SK-N-SH (cell line): Measurements from ENCODE around the gene SETBP1. TPM values are rescaled to one million over a fixed set of nuclear protein-coding genes. Genes with fewer than 3 reads are reported as not detected.
A peak's percentile ranks its signal among the peaks of the same experiment; 100 is the strongest.

Experiments
- CTCF ChIA-PET: fragments of 300-600, 350-600 bp; formaldehyde crosslinking; extraction: SDS; loops from one replicate; lab custom pipeline; 2021; lab: Yijun Ruan, JAX
- POLR2A ChIA-PET: fragments of 350-600 bp; sonication (Branson Sonifier 250); formaldehyde crosslinking; extraction: SDS; loops from one replicate; lab custom pipeline; 2020; ENCODE audit warnings: antibody characterized with exemption, inconsistent platforms; lab: Yijun Ruan, JAX
- DNase-seq: peaks from one replicate; pipeline ENCODE4 v3.0.0; 2012
- H2AFZ ChIP-seq: fragments of 200-600 bp; sonication (generic); 2 replicates; pipeline ENCODE4 v1.8.1; 2016; ENCODE audit warnings: antibody characterized with exemption, mild to moderate bottlenecking, low read depth
- H3F3A ChIP-seq: fragments of 200-600 bp; sonication (generic); replicated peaks from 2 replicates; pipeline ENCODE3; 2016; ENCODE audit warnings: antibody characterized with exemption, mild to moderate bottlenecking; ENCODE audit not compliant: insufficient read depth
- H3K27ac ChIP-seq, 2 experiments: fragments of 200-500 bp in 1 of 2; fragments of 200-600 bp in 1 of 2; sonication (Bioruptor generic) in 1 of 2; sonication (generic), shearing (Covaris generic) in 1 of 2; 2 replicates each; pipeline versions ENCODE4 v1.5.1 to v1.6.1; 2014 to 2016; ENCODE audit warnings: low read depth in 2 of 2, inconsistent platforms in 1 of 2, low read length in 1 of 2, mild to moderate bottlenecking in 1 of 2, mixed read lengths in 1 of 2
- H3K27me3 ChIP-seq: fragments of 200-600 bp; sonication (generic), shearing (Covaris generic); 2 replicates; pipeline ENCODE4 v1.6.1; 2016; ENCODE audit warnings: mixed run types; ENCODE audit not compliant: insufficient read depth
- H3K36me3 ChIP-seq, 2 experiments: fragments of 200-500 bp in 1 of 2; fragments of 200-600 bp in 1 of 2; sonication (Bioruptor generic) in 1 of 2; sonication (generic) in 1 of 2; replicated peaks in 1 of 2; 2 replicates each; pipeline versions ENCODE3 to v1.5.1; 2014 to 2016; ENCODE audit warnings: low read length in 1 of 2, mild to moderate bottlenecking in 1 of 2; ENCODE audit not compliant: insufficient read depth in 2 of 2, control insufficient read depth in 1 of 2
- H3K4me1 ChIP-seq, 2 experiments: fragments of 200-500 bp in 1 of 2; fragments of 200-600 bp in 1 of 2; sonication (Bioruptor generic) in 1 of 2; sonication (generic), shearing (Covaris generic) in 1 of 2; 2 replicates each; pipeline versions ENCODE4 v1.5.1 to v1.6.1; 2014 to 2016; ENCODE audit warnings: low read depth in 1 of 2, low read length in 1 of 2, mixed run types in 1 of 2; ENCODE audit not compliant: insufficient read depth in 2 of 2, control insufficient read depth in 1 of 2
- H3K4me2 ChIP-seq: fragments of 200-600 bp; sonication (generic), shearing (Covaris generic); 2 replicates; pipeline ENCODE4 v1.6.1; 2017; ENCODE audit warnings: mixed run types
- H3K4me3 ChIP-seq, 2 experiments: fragments of 200-500 bp in 1 of 2; fragments of 200-600 bp in 1 of 2; sonication (Bioruptor generic) in 1 of 2; sonication (generic), shearing (Covaris generic) in 1 of 2; 2 replicates each; pipeline versions ENCODE4 v1.5.1 to v1.8.1; 2014 to 2016; ENCODE audit warnings: low read depth in 2 of 2, inconsistent platforms in 1 of 2, low read length in 1 of 2, mild to moderate bottlenecking in 1 of 2, mixed read lengths in 1 of 2, moderate library complexity in 1 of 2
- H3K79me2 ChIP-seq: fragments of 200-600 bp; sonication (generic); 2 replicates; pipeline ENCODE4 v1.8.1; 2017; ENCODE audit warnings: mild to moderate bottlenecking; ENCODE audit not compliant: insufficient read depth
- H3K9ac ChIP-seq: fragments of 200-600 bp; sonication (generic); 2 replicates; pipeline ENCODE4 v1.6.1; 2017; ENCODE audit warnings: mixed run types
- H3K9me2 ChIP-seq: fragments of 200-600 bp; sonication (generic); 2 replicates; pipeline ENCODE4 v1.6.1; 2017; ENCODE audit warnings: mixed run types
- H3K9me3 ChIP-seq: fragments of 200-600 bp; sonication (generic); 2 replicates; pipeline ENCODE4 v1.6.1; 2017; ENCODE audit warnings: mixed run types, mild to moderate bottlenecking, moderate library complexity
- H4K20me1 ChIP-seq: fragments of 200-600 bp; sonication (generic); 2 replicates; pipeline ENCODE4 v1.6.1; 2017; ENCODE audit warnings: mild to moderate bottlenecking, mixed run types; ENCODE audit not compliant: insufficient read depth
- CHD2 ChIP-seq: fragments of 150-350 bp; IDR thresholded peaks from 2 replicates; pipeline ENCODE4 v1.6.1; 2018; ENCODE audit warnings: low read length; ENCODE audit not compliant: partially characterized antibody
- CTCF ChIP-seq: fragments of 200-600 bp; sonication (generic); IDR thresholded peaks from 2 replicates; pipeline ENCODE4 v1.6.1; 2017; ENCODE audit warnings: antibody characterized with exemption, mild to moderate bottlenecking, moderate library complexity
- ELF1 ChIP-seq: IDR thresholded peaks from 2 replicates; pipeline ENCODE4 v1.4.0; 2012
- EP300 ChIP-seq, 2 experiments: IDR thresholded peaks; 2 replicates each; pipeline versions ENCODE4 v1.4.0 to v1.6.1; 2012; ENCODE audit warnings: borderline replicate concordance in 1 of 2, low read depth in 1 of 2, low read length in 1 of 2
- FOSL2 ChIP-seq: IDR thresholded peaks from 2 replicates; pipeline ENCODE4 v1.4.0; 2012; ENCODE audit warnings: low read depth, mild to moderate bottlenecking, moderate library complexity, borderline replicate concordance
- FOXJ3 ChIP-seq: sonication (generic); formaldehyde crosslinking; IDR thresholded peaks from 2 replicates; pipeline ENCODE4 v1.5.1; 2020; ENCODE audit warnings: mild to moderate bottlenecking, missing genetic modification reagents
- FOXM1 ChIP-seq: IDR thresholded peaks from 2 replicates; pipeline ENCODE4 v1.4.0; 2012; ENCODE audit warnings: low read depth, mild to moderate bottlenecking
- GABPA ChIP-seq: IDR thresholded peaks from 2 replicates; pipeline ENCODE4 v1.4.0; 2012; ENCODE audit warnings: low read depth, mild to moderate bottlenecking
- GATA2 ChIP-seq: sonication (generic); formaldehyde crosslinking; IDR thresholded peaks from 2 replicates; pipeline ENCODE4 v1.5.0; 2020; ENCODE audit warnings: mild to moderate bottlenecking, missing genetic modification reagents
- IRF3 ChIP-seq: fragments of 150-350 bp; IDR thresholded peaks from 2 replicates; pipeline ENCODE4 v1.6.1; 2016; ENCODE audit warnings: mild to moderate bottlenecking, low read depth, low read length
- MAX ChIP-seq: IDR thresholded peaks from 2 replicates; pipeline ENCODE4 v1.4.0; 2012; ENCODE audit warnings: low read depth
- MEF2A ChIP-seq: IDR thresholded peaks from 2 replicates; pipeline ENCODE4 v1.4.0; 2012; ENCODE audit warnings: low read depth, borderline replicate concordance
- MXI1 ChIP-seq: IDR thresholded peaks from 2 replicates; pipeline ENCODE4 v1.6.1; 2012; ENCODE audit warnings: mild to moderate bottlenecking, low read depth, low read length, improper control_type of control experiment
- NFIC ChIP-seq: IDR thresholded peaks from 2 replicates; pipeline ENCODE4 v1.4.0; 2012; ENCODE audit warnings: borderline replicate concordance
- PBX3 ChIP-seq: IDR thresholded peaks from 2 replicates; pipeline ENCODE4; 2012
- POLR2AphosphoS5 ChIP-seq: IDR thresholded peaks from 2 replicates; pipeline ENCODE4 v1.6.1; 2012; ENCODE audit warnings: low read depth, low read length
- RAD21 ChIP-seq: IDR thresholded peaks from 2 replicates; pipeline ENCODE4 v1.6.1; 2012; ENCODE audit warnings: mild to moderate bottlenecking, low read length
- RCOR1 ChIP-seq: fragments of 150-350 bp; IDR thresholded peaks from 2 replicates; pipeline ENCODE4 v1.6.1; 2017; ENCODE audit warnings: antibody characterized with exemption, low read length
- REST ChIP-seq: IDR thresholded peaks from 2 replicates; pipeline ENCODE4 v1.6.1; 2012; ENCODE audit warnings: mild to moderate bottlenecking, low read depth, low read length, moderate library complexity
- RXRA ChIP-seq: IDR thresholded peaks from 2 replicates; pipeline ENCODE4 v1.4.0; 2012; ENCODE audit warnings: low read depth, mild to moderate bottlenecking, borderline replicate concordance
- SIN3A ChIP-seq: IDR thresholded peaks from 2 replicates; pipeline ENCODE4 v1.6.1; 2012; ENCODE audit warnings: low read depth, mild to moderate bottlenecking, low read length, moderate library complexity, borderline replicate concordance
- SMC3 ChIP-seq: IDR thresholded peaks from 2 replicates; pipeline ENCODE4 v1.6.1; 2012; ENCODE audit warnings: low read depth, low read length, improper control_type of control experiment
- TAF1 ChIP-seq: IDR thresholded peaks from 2 replicates; pipeline ENCODE4 v1.6.1; 2012; ENCODE audit warnings: low read depth, mild to moderate bottlenecking, low read length, moderate library complexity, borderline replicate concordance
- TCF12 ChIP-seq: IDR thresholded peaks from 2 replicates; pipeline ENCODE4 v1.4.0; 2012
- YY1 ChIP-seq: IDR thresholded peaks from 2 replicates; pipeline ENCODE4 v1.4.0; 2012; ENCODE audit warnings: low read depth, mild to moderate bottlenecking
- WGBS: methylation state at CpG from one replicate; pipeline ENCODE4 v1.1.6; 2017; ENCODE audit warnings: low lambda C conversion rate; 5-methylcytosine and 5-hydroxymethylcytosine counted together
- polyA plus RNA-seq, 3 experiments: library from polyadenylated mRNA; depleted of rRNA; stranded (reverse); fragments of >200 nt; gene quantifications; 2 replicates each; pipeline ENCODE4 v1.2.3, GENCODE V29; 2012

Gene SETBP1
- polyA plus RNA-seq, 1 of the 3 experiments (the other 2 are of a cell fraction) = 3.0 TPM

- H3K4me1 ChIP-seq = peaks cover 9 to 45% of the 10 kb centered on the region in 2 experiments; a peak in 3 of 4 replicates
- H3K9me3 ChIP-seq = no peaks in the 10 kb centered on the region
- H3K9ac ChIP-seq = no peak overlapping the region
- WGBS = 89% methylated on average over 28 of the region's 50 CpGs
- no peak overlapping the region for H3K4me2 ChIP-seq
- no peaks in the 10 kb centered on the region for H4K20me1 ChIP-seq
- peak; percentile 84 for DNase-seq
- no peak overlapping the region for H2AFZ ChIP-seq
- H3K9me2 ChIP-seq = no peaks in the 10 kb centered on the region
- H3F3A ChIP-seq = no peaks in the 10 kb centered on the region
- H3K4me3 ChIP-seq = no peak overlapping the region; a peak in 2 of 4 replicates
- no peaks in the 10 kb centered on the region for H3K79me2 ChIP-seq
- no peaks in the 10 kb centered on the region for H3K36me3 ChIP-seq
- H3K27me3 ChIP-seq = no peaks in the 10 kb centered on the region
- peak overlapping the region in 1 of 2 experiments; percentile 84; a peak in 2 of 4 replicates for H3K27ac ChIP-seq
- CTCF ChIA-PET = interaction anchor here (0.6 to 1.6 kb wide), 6 partner anchors 16 to 800 kb away, joined by 3 to 4 read pairs (median 4); no protein-coding TSS in a partner anchor
- POLR2A ChIA-PET = interaction anchor here (0.8 kb wide), 1 partner anchor 59 kb away, joined by 3 read pairs; no protein-coding TSS in a partner anchor
- TF ChIP-seq REST = no peak
- TF ChIP-seq YY1 = no peak
- peak; percentile 83 for TF ChIP-seq GATA2 (CRISPR knock-in tag)
- no peak for TF ChIP-seq NFIC
- TF ChIP-seq CHD2 = no peak
- TF ChIP-seq ELF1 = no peak
- TF ChIP-seq RCOR1 = peak; percentile 18; the same call in 1 of the 2 replicates
- TF ChIP-seq EP300 (IDR thresholded peaks at IDR 0.05; ENCODE audit: borderline replicate concordance in 1 of 2, low read depth in 1 of 2, low read length in 1 of 2) = peak in 1 of 2 experiments; percentile 74; a peak in 1 of 4 replicates
- TF ChIP-seq MXI1 = peak; percentile 29; the same call in 1 of the 2 replicates
- TF ChIP-seq SMC3 = no peak
- no peak for TF ChIP-seq TCF12
- no peak for TF ChIP-seq SIN3A
- TF ChIP-seq RXRA = no peak
- TF ChIP-seq TAF1 = no peak
- no peak for TF ChIP-seq FOXM1
- TF ChIP-seq IRF3 = no peak
- no peak for TF ChIP-seq MAX
- peak; percentile 39 for TF ChIP-seq RAD21
- no peak for TF ChIP-seq CTCF
- TF ChIP-seq POLR2AphosphoS5 = no peak
- TF ChIP-seq PBX3 = no peak
- no peak for TF ChIP-seq FOSL2
- TF ChIP-seq GABPA = no peak
- TF ChIP-seq FOXJ3 = peak; percentile 89
- no peak for TF ChIP-seq MEF2A
These were observed 63.8 kb downstream of the SETBP1 start for GRCh38 chr18:44744161-44745121.
